Lower leg skin (tissue), 3 donors: ENCODE data around the gene GOLGA5.

Source experiments
- POLR2A ChIP-seq, 2 donors: fragments of 450-650 bp; IDR thresholded peaks; one replicate each; pipeline ENCODE4 v1.6.1; 2016 to 2017; ENCODE audit warnings: antibody characterized with exemption in 2 of 2, mild to moderate bottlenecking in 1 of 2, moderate library complexity in 1 of 2
- TF ChIP-seq, protein P1 (sequence below), 3 donors: fragments of 450-650 bp; IDR thresholded peaks; one replicate each; pipeline ENCODE4 v1.5.1; 2016; ENCODE audit warnings: antibody characterized with exemption in 3 of 3, mild to moderate bottlenecking in 3 of 3, moderate library complexity in 2 of 3

GRCh38 chr14:92797935-92798653, 4.0 kb downstream of the GOLGA5 start:
- no peak for TF ChIP-seq POLR2A (IDR thresholded peaks at IDR 0.05)
- TF ChIP-seq, protein P1, sequence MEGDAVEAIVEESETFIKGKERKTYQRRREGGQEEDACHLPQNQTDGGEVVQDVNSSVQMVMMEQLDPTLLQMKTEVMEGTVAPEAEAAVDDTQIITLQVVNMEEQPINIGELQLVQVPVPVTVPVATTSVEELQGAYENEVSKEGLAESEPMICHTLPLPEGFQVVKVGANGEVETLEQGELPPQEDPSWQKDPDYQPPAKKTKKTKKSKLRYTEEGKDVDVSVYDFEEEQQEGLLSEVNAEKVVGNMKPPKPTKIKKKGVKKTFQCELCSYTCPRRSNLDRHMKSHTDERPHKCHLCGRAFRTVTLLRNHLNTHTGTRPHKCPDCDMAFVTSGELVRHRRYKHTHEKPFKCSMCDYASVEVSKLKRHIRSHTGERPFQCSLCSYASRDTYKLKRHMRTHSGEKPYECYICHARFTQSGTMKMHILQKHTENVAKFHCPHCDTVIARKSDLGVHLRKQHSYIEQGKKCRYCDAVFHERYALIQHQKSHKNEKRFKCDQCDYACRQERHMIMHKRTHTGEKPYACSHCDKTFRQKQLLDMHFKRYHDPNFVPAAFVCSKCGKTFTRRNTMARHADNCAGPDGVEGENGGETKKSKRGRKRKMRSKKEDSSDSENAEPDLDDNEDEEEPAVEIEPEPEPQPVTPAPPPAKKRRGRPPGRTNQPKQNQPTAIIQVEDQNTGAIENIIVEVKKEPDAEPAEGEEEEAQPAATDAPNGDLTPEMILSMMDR (IDR thresholded peaks at IDR 0.05): no peak
